Breast epithelium (tissue), 4 donors: Measurements from ENCODE around the gene LIF. TPM values are rescaled to one million over a fixed set of nuclear protein-coding genes. Genes with fewer than 3 reads are reported as not detected.

Source experiments
- DNase-seq, 2 donors: peaks; one replicate each; pipeline ENCODE4 v3.0.0-alpha.2; 2019; ENCODE audit warnings: low spot score in 2 of 2
- H3K27ac ChIP-seq, 2 donors: fragments of 200-600 bp; sonication (generic) in 1 of 2; one replicate each; pipeline ENCODE4 v1.5.1; 2016 to 2019; ENCODE audit warnings: mild to moderate bottlenecking in 1 of 2
- H3K27me3 ChIP-seq, 2 donors: fragments of 200-600 bp; sonication (generic) in 1 of 2; one replicate each; pipeline versions ENCODE4 v1.5.1 to v1.6.0; 2017 to 2019; ENCODE audit warnings: control low read depth in 1 of 2, mild to moderate bottlenecking in 1 of 2
- H3K36me3 ChIP-seq: fragments of 200-600 bp; one replicate; pipeline ENCODE4 v1.5.1; 2019
- H3K4me1 ChIP-seq, 2 donors: fragments of 200-600 bp; sonication (generic); one replicate each; pipeline ENCODE4 v1.5.1; 2016 to 2019; ENCODE audit warnings: control low read depth in 1 of 2
- H3K4me3 ChIP-seq, 3 donors: fragments of 200-600 bp; sonication (generic); 1 replicate in 2 of 3; 2 replicates in 1 of 3; pipeline ENCODE4 v1.5.1; 2016 to 2019; ENCODE audit warnings: mild to moderate bottlenecking in 3 of 3, moderate library complexity in 2 of 3
- H3K9me3 ChIP-seq, 2 donors: fragments of 200-600 bp; sonication (generic) in 1 of 2; one replicate each; pipeline ENCODE4 v1.5.1; 2016 to 2019; ENCODE audit warnings: control low read depth in 1 of 2
- POLR2A ChIP-seq: fragments of 450-650 bp; IDR thresholded peaks from one replicate; pipeline ENCODE4 v1.6.1; 2016; ENCODE audit warnings: antibody characterized with exemption, mild to moderate bottlenecking, moderate library complexity
- POLR2AphosphoS5 ChIP-seq, 3 donors: sonication (generic); formaldehyde crosslinking; IDR thresholded peaks; one replicate each; pipeline ENCODE4 v1.6.1; 2017; ENCODE audit warnings: antibody characterized with exemption in 3 of 3
- intact Hi-C: fragments of 100-400 bp; cut with DNase I; formaldehyde crosslinking; loops from one replicate; pipeline ENCODE4 v1.15.1; 2023; ENCODE audit warnings: low total_unique reads
- total RNA-seq, 3 donors: library from RNA; depleted of rRNA; stranded (reverse); fragments of >200 nt; gene quantifications; one replicate each; pipeline ENCODE4 v1.1.0, GENCODE V29; 2016
- TF ChIP-seq, protein P1 (sequence below), 3 donors: fragments of 450-650 bp; IDR thresholded peaks; one replicate each; pipeline ENCODE4 v1.5.1; 2016 to 2017; ENCODE audit warnings: antibody characterized with exemption in 3 of 3, mild to moderate bottlenecking in 3 of 3, moderate library complexity in 3 of 3

Gene LIF
- total RNA-seq, 3 donors from 2014 or later = 1.4 to 9.5 (median 1.6) TPM

DNA sequence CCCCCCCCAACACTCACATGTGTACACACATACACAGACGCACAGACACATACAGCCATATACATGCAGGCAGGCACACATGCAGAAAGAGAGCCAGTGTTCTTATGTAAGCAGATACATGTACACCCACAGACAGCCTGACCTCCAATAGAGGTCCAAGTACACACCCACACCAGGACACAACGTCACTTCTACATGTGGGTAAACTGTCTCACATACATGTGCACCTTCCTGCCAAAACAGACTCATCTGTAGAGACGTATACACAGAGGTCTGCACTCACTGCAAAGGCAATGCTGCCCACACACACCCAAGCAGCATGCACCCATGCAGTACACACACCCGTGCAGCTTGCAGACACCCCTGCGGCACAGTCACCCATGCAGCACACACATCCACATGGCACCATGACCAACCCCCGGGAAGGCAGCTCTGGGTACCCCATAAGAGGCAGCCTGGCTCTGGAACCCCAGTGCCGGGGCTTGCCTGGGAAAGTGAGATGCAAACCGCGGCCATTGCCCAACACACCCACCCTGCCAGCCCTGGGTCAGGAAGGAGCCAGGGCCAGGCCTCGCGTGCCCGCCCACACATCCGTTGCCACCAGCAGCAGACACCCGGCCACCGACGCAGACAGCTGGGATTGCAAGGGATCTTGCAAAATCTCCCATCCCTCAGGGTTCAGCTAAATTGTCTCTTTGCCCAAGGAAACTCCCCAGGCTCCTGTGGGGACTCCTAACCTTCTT, 32.7 kb upstream of the LIF start:
- Histone ChIP-seq H3K36me3 (no peaks in the 10 kb centered on the region), H3K27ac (no peak overlapping the region), H3K27me3 (no peaks in the 10 kb centered on the region), H3K9me3 (no peaks in the 10 kb centered on the region), H3K4me3 (no peak overlapping the region), H3K4me1 (no peaks in the 10 kb centered on the region)
- intact Hi-C loops = loop anchor here (5.0 kb wide), 2 partner anchors 588 to 1397 kb away; partner anchors contain the start of gene ZNRF3
- DNase-seq = no peak
- TF ChIP-seq POLR2AphosphoS5 (IDR thresholded peaks at IDR 0.05) (peak in 1 of 3 donors; percentile 19), POLR2A (no peak)
- TF ChIP-seq, protein P1, sequence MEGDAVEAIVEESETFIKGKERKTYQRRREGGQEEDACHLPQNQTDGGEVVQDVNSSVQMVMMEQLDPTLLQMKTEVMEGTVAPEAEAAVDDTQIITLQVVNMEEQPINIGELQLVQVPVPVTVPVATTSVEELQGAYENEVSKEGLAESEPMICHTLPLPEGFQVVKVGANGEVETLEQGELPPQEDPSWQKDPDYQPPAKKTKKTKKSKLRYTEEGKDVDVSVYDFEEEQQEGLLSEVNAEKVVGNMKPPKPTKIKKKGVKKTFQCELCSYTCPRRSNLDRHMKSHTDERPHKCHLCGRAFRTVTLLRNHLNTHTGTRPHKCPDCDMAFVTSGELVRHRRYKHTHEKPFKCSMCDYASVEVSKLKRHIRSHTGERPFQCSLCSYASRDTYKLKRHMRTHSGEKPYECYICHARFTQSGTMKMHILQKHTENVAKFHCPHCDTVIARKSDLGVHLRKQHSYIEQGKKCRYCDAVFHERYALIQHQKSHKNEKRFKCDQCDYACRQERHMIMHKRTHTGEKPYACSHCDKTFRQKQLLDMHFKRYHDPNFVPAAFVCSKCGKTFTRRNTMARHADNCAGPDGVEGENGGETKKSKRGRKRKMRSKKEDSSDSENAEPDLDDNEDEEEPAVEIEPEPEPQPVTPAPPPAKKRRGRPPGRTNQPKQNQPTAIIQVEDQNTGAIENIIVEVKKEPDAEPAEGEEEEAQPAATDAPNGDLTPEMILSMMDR (IDR thresholded peaks at IDR 0.05) = no peak

DNA sequence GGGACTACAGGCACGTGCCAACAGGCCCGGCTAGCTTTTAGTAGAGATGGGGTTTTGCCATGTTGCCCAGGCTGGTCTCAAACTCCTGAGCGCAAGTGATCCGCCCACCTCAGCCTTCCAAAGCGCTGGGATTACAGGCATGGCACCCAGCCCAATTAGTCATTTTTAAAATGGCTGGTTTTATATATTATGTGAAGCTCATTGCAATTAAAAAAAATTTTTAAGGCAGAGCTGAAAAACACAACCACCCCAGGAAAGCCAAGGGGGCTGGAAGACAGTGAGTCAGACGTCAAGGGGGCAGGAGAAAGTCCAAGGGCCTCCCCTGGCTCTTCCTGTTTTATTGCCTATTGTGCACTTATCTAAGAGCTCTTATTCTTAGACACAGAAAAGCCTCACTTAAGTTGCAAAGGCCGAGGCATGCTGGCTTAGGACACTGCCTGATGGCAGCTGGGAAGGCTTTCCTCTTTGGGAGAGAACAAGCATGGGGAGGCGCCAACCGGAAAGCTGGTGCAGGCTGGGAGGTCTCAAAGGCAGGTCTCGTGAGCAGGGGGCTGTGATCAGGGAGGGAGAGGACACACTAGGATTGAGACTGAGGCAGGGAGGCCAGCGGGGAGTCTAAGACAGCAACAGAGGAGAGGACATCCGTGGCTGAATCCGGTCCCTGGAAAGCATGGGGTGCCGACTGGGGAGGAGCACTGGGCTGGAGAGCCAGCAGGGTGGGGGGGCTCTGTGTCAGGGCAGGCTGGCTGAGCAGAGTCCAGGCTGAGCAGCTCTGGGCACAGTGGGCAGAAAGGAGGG, 31.2 kb upstream of the LIF start:
- Histone ChIP-seq H3K27ac (peak overlapping the region; percentile 29 to 69), H3K27me3 (no peaks in the 10 kb centered on the region), H3K36me3 (no peaks in the 10 kb centered on the region), H3K9me3 (no peaks in the 10 kb centered on the region), H3K4me1 (no peaks in the 10 kb centered on the region), H3K4me3 (no peak overlapping the region)
- no peak for DNase-seq
- intact Hi-C loops = loop anchor here (5.0 kb wide), 2 partner anchors 590 to 1395 kb away; partner anchors contain the start of gene ZNRF3
- TF ChIP-seq POLR2A (no peak), POLR2AphosphoS5 (IDR thresholded peaks at IDR 0.05) (no peak)
- TF ChIP-seq, protein P1 (IDR thresholded peaks at IDR 0.05) = no peak

DNA sequence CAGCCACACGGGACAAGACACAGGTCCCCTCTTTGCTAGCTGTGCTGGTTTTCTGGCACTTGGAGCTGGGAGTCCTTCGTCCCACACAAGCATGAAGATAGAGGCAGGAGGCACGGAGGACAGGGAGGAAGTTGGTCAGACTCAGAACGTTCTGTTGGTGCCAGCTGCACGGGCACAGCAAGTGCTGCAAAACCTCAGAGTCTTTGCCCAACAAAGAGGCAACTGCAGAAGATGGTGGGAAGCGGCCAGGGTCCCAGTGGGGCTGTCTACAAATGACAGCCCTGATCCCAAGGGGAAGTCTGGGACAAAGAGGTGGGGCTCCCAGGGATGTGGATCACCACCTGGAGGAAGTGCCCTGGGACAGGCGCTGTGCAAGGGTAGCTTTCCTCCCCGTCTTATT, 29.5 kb upstream of the LIF start:
- Histone ChIP-seq H3K27ac (no peak overlapping the region), H3K27me3 (no peaks in the 10 kb centered on the region), H3K9me3 (no peaks in the 10 kb centered on the region), H3K36me3 (no peaks in the 10 kb centered on the region), H3K4me3 (no peak overlapping the region), H3K4me1 (no peaks in the 10 kb centered on the region)
- TF ChIP-seq, protein P1 (IDR thresholded peaks at IDR 0.05) = no peak
- TF ChIP-seq POLR2A (no peak), POLR2AphosphoS5 (IDR thresholded peaks at IDR 0.05) (no peak)
- no peak for DNase-seq
- intact Hi-C loops = loop anchor here (5.0 kb wide), 2 partner anchors 591 to 1394 kb away; partner anchors contain the start of gene ZNRF3

DNA sequence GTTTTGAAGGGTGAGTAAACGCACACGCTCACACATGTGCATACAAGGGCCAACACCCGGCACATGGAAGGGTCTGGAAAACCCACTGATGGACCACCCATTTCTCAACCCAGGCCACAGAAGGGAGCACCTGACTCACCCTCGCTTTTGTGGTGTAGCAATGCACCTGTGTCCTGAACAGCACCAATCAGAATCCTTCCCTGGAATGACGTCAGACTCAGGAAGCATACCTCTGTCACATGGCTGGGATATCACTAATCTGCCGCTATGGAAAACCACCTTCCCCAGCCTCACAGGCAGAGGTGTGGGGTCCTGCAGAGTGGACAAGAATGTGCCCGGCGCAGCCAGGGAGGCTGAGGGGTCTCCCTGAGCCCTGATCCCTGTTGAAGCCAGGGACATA, 29.1 kb upstream of the LIF start:
- H3K27ac ChIP-seq = no peak overlapping the region
- no peaks in the 10 kb centered on the region for H3K36me3 ChIP-seq
- H3K4me1 ChIP-seq = no peaks in the 10 kb centered on the region
- DNase-seq = no peak
- no peaks in the 10 kb centered on the region for H3K9me3 ChIP-seq
- no peak overlapping the region for H3K4me3 ChIP-seq
- no peak for TF ChIP-seq POLR2AphosphoS5 (IDR thresholded peaks at IDR 0.05)
- TF ChIP-seq, protein P1 (IDR thresholded peaks at IDR 0.05) = no peak
- TF ChIP-seq POLR2A = no peak
- no peaks in the 10 kb centered on the region for H3K27me3 ChIP-seq
- intact Hi-C loops = loop anchor here (5.0 kb wide), 2 partner anchors 592 to 1393 kb away; partner anchors contain the start of gene ZNRF3

DNA sequence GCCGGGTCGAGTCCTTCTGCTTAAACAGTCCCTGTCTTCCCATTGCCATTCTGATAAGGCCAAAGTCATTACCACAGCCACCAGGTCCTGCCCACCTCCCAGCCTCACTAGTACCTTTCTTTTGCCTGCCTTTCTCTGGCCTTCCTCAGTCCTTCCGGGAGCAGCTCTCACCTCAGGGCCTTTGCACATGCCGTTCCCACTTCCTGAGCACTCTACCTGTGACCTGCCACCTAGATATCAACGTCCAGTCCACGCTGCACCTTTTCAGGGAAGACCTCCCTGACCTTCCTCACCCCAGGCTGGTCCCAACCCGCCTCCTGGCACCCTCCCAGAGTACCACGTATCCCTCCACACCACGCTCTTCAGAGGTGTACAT, 27.9 kb upstream of the LIF start:
- no peaks in the 10 kb centered on the region for H3K9me3 ChIP-seq
- H3K4me3 ChIP-seq = no peak overlapping the region
- intact Hi-C loops = no loop called here
- no peak for DNase-seq
- no peaks in the 10 kb centered on the region for H3K4me1 ChIP-seq
- no peaks in the 10 kb centered on the region for H3K27me3 ChIP-seq
- H3K36me3 ChIP-seq = no peaks in the 10 kb centered on the region
- TF ChIP-seq POLR2A (no peak), POLR2AphosphoS5 (IDR thresholded peaks at IDR 0.05) (no peak)
- TF ChIP-seq, protein P1 (IDR thresholded peaks at IDR 0.05) = no peak
- no peak overlapping the region for H3K27ac ChIP-seq
